GM18951 (cell line): ENCODE results near the gene CYP2C18.

ENCODE experiments used
- POLR2A ChIP-seq: IDR thresholded peaks from 4 replicates; pipeline ENCODE4 v1.6.1; 2011; ENCODE audit warnings: mild to moderate bottlenecking; ENCODE audit not compliant: insufficient read length, insufficient read depth; ENCODE audit errors: extremely low read depth
- in situ Hi-C: fragments of 300-500 bp; cut with MboI; formaldehyde crosslinking; loops from one replicate; pipeline ENCODE4 v1.12.0; 2022; ENCODE audit warnings: low sequenced_read_pairs, mixed read lengths, inconsistent platforms; ENCODE audit not compliant: unreplicated experiment

CYP2C18 gene

GRCh38 chr10:94777886-94778458, 94.4 kb downstream of the CYP2C18 start:
- TF ChIP-seq POLR2A = no peak
- in situ Hi-C loops = no loop called here

GRCh38 chr10:94780844-94781243, 97.3 kb downstream of the CYP2C18 start:
- in situ Hi-C loops = no loop called here
- no peak for TF ChIP-seq POLR2A

- TF ChIP-seq POLR2A = no peak
- in situ Hi-C loops = no loop called here
Measured at GRCh38 chr10:94784256-94784655, 100.7 kb downstream of the CYP2C18 start.

GRCh38 chr10:94785211-94785610, 101.7 kb downstream of the CYP2C18 start:
- in situ Hi-C loops = no loop called here
- TF ChIP-seq POLR2A = no peak
